Activated CD4-positive, alpha-beta T cell treated with anti-CD3 and anti-CD28 coated beads, Interleukin-2, amount 50 U/mL, for 48 hours (primary cell): ENCODE measurements around the gene VAMP4.
A peak's percentile ranks its signal among the peaks of the same experiment; 100 is the strongest.
"Not testable (repeated sequence)": the region's sequence is repeated elsewhere in the genome, so short reads cannot be mapped to it uniquely, and the experiment has no call there.

Experiments
- DNase-seq, 2 experiments: peaks; one replicate each; pipeline ENCODE4 v3.0.0-alpha.2; 2020

VAMP4 gene

GRCh38 chr1:171683870-171684269 lies 58.0 kb downstream of the VAMP4 start:
- DNase-seq, result no peak

GRCh38 chr1:171680339-171680738 lies 61.5 kb downstream of the VAMP4 start:
- DNase-seq, result no peak

- no peak for DNase-seq
These were observed 65.0 kb downstream of the VAMP4 start for GRCh38 chr1:171676823-171677222.

- DNase-seq, result no peak
These were observed 67.1 kb downstream of the VAMP4 start for GRCh38 chr1:171674431-171675405.

- no peak for DNase-seq
These were observed 71.1 kb downstream of the VAMP4 start for GRCh38 chr1:171670739-171671138.

- no peak for DNase-seq
These were observed 73.5 kb downstream of the VAMP4 start for GRCh38 chr1:171668372-171668771.

GRCh38 chr1:171666114-171666769 lies 75.6 kb downstream of the VAMP4 start:
- DNase-seq, result no peak

GRCh38 chr1:171664976-171665375 lies 76.9 kb downstream of the VAMP4 start:
- no peak for DNase-seq

GRCh38 chr1:171663854-171664575 lies 77.8 kb downstream of the VAMP4 start:
- no peak for DNase-seq

GRCh38 chr1:171663036-171663853 lies 78.6 kb downstream of the VAMP4 start:
- DNase-seq, result no peak

GRCh38 chr1:171661076-171661650 lies 80.7 kb downstream of the VAMP4 start:
- no peak for DNase-seq

GRCh38 chr1:171656206-171656605 lies 85.7 kb downstream of the VAMP4 start:
- not testable (repeated sequence) for DNase-seq

- no peak for DNase-seq
These were observed 86.1 kb downstream of the VAMP4 start for GRCh38 chr1:171655746-171656116.

GRCh38 chr1:171654942-171655745 lies 86.7 kb downstream of the VAMP4 start:
- DNase-seq, result peak; percentile 90 to 91

GRCh38 chr1:171654201-171654941 lies 87.5 kb downstream of the VAMP4 start:
- no peak for DNase-seq

- DNase-seq, result no peak
These were observed 88.1 kb downstream of the VAMP4 start for GRCh38 chr1:171653796-171654195.

GRCh38 chr1:171652234-171652822 lies 89.5 kb downstream of the VAMP4 start, which contains the start of gene MYOC:
TSS of gene MYOC (minus strand) at chr1:171652688. CDS start at chr1:171652611, 77 bp downstream.
- DNase-seq, result no peak
